CD4-positive, alpha-beta T cell treated with Interleukin-10 for 1 hour (primary cell): ENCODE data around the gene EXOC1.

ENCODE experiments used
- DNase-seq: peaks from one replicate; pipeline ENCODE4 v3.0.0-alpha.2; 2020

Gene EXOC1

GRCh38 chr4:55859711-55860110, 6.3 kb downstream of the EXOC1 start:
- no peak for DNase-seq

- DNase-seq = no peak
These were observed 11.3 kb downstream of the EXOC1 start for GRCh38 chr4:55864577-55865223.

- no peak for DNase-seq
These were observed 11.9 kb downstream of the EXOC1 start for GRCh38 chr4:55865228-55865806.

GRCh38 chr4:55866290-55866907, 13.0 kb downstream of the EXOC1 start:
- peak; percentile 31 for DNase-seq

GRCh38 chr4:55866973-55867574, 13.6 kb downstream of the EXOC1 start:
- peak; percentile 70 for DNase-seq

GRCh38 chr4:55868581-55869090, 15.2 kb downstream of the EXOC1 start:
- DNase-seq = no peak

GRCh38 chr4:55871299-55871800, 17.9 kb downstream of the EXOC1 start:
- no peak for DNase-seq

GRCh38 chr4:55874831-55875230, 21.4 kb downstream of the EXOC1 start:
- DNase-seq = no peak

GRCh38 chr4:55876387-55876786, 22.9 kb downstream of the EXOC1 start:
- no peak for DNase-seq

GRCh38 chr4:55879224-55879623, 25.8 kb downstream of the EXOC1 start:
- no peak for DNase-seq

GRCh38 chr4:55880652-55881280, 27.3 kb downstream of the EXOC1 start:
- DNase-seq = no peak

- DNase-seq = no peak
These were observed 30.8 kb downstream of the EXOC1 start for GRCh38 chr4:55884093-55884850.

- DNase-seq = no peak
These were observed 31.4 kb downstream of the EXOC1 start for GRCh38 chr4:55884851-55885219.

- DNase-seq = no peak
These were observed 34.1 kb downstream of the EXOC1 start for GRCh38 chr4:55887594-55887993.

- no peak for DNase-seq
These were observed 38.7 kb downstream of the EXOC1 start for GRCh38 chr4:55892156-55892555.

- no peak for DNase-seq
These were observed 43.2 kb downstream of the EXOC1 start for GRCh38 chr4:55896622-55897021.

GRCh38 chr4:55902677-55903076, 49.2 kb downstream of the EXOC1 start:
- no peak for DNase-seq

GRCh38 chr4:55903577-55903976, 50.1 kb downstream of the EXOC1 start:
- no peak for DNase-seq

GRCh38 chr4:55904576-55904975, 51.1 kb downstream of the EXOC1 start:
- no peak for DNase-seq

- no peak for DNase-seq
These were observed 52.9 kb downstream of the EXOC1 start for GRCh38 chr4:55906323-55906722.

- DNase-seq = no peak
These were observed 53.5 kb downstream of the EXOC1 start for GRCh38 chr4:55906989-55907388.

- no peak for DNase-seq
These were observed 54.0 kb downstream of the EXOC1 start for GRCh38 chr4:55907469-55907868.

GRCh38 chr4:55910140-55910539, 56.7 kb downstream of the EXOC1 start:
- DNase-seq = no peak
